ACHN (cell line): Measurements from ENCODE around the gene FLNA.

Source experiments
- DNase-seq: peaks from one replicate; pipeline ENCODE4 v3.0.0-alpha.2; 2015
- in situ Hi-C: cut with HindIII; loops from 2 replicates; pipeline ENCODE4 v1.10.0; 2017; ENCODE audit warnings: low sequenced_read_pairs, low pct_ligation_motif_present, low pct_unique_long_range_greater_than_20kb

The FLNA gene

DNA sequence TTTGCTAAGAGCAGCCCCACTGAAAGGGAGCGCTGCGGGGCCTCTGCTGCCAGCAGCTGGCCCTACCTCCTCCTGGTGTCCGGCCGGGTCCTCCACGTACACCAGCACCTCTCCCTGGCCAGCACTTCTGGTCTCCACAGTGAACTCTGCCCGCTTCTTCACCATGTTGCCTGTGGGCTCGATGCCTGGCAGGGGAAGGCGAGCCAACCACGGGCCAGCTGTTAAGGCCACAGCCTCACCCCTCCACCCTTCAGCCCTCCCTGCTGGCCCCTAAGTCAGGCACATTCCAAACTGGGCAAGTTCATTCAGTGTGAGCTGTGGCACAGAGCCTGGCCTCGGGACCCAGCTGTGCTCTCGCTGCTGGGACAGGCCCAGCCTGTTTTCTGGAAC is 7.8 kb downstream of the FLNA start:
- no peak for DNase-seq
- in situ Hi-C loops: no loop called here

DNA sequence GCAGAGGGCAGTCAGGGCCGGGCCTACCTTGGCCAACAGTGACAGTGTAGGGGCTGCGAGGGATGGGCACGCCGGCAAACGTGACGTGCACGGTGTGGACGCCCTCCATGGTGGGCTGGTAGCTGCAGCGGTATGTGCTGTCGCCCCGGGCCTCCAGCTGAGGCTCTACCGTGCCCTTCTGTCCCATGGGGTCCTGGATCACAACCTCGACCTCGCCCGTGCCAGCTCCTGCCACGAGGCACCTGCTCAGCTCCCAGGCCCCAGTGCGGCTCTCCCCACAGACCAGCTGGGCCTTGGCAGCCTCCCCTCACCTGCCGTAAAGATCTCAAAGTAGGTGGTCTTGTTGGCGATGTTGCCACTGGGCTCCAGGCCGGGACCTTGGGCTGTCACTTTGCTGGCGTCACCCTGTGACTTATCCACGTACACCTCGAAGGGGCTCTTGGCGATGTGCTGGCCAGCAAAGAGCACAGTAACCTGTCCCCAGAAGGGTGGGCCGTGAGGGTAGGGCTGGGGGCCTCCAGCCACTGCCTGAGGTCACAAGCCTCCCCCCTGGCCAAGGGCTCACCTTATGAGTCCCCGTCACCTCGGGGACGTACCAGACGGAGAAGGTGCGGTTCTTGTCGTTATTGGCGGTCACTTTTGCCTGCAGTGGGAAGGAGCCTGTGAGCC is 8.3 kb downstream of the FLNA start:
- in situ Hi-C loops: no loop called here
- DNase-seq: no peak

DNA sequence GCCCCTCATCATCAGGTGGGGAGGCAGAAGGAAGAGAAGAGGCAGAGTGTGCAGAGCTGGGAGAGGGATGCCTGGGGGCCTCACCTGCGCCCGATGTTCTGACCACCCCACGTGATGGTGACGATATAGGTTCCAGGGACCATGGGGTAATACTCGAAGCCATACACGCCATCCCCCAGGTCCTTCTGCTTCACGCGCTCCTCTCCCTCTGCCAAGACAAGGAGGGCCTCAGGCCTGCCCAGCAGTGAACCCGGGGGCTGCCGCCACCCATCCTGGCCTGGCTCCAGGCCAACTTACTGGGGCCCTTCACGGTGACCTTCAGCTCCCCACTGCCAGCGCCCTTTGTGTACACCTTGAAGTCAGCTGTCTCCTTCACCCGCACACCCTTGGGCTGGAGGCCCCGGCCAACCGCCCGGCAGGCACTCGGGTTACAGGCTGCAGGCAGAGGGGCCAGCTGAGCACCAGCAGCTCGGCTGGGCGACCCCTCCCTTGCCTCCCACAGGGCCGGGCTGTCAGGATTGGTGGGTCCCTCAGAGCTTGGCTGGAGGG is 9.3 kb downstream of the FLNA start:
- DNase-seq: no peak
- in situ Hi-C loops: no loop called here

DNA sequence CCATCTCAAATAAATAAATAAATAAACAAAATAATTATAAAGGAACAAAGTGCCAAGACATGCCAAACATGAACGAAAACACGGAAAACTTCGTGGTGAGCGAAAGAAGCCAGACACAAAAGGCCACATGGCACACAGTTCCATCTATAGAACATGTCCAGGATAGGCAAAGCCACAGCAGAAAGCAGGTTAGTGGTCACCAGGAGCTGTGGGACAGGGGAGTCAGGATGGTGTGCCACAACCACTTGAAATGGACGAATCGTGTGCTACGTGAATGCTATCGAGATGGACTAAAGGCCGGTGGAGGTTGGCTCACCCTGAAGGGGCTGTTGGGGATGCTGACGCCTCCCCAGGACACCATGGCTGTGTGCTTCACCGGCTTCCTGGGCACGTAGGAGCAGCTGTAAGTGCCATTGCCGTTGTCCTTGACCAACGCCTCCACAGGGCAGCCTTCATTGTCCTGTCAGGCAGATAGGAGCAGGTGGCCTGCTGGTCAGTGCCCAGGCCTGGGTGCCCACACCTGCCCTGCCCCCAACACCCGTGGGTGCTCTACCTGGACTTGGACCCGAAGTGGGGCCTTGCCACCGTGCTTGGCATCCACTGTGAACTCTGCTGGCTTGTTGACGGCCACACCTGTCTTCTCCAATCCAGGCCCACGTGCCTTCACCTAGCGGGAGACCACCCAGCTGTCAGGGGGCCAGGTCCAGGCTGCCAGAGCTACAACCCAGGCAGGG is 10.6 kb downstream of the FLNA start:
- DNase-seq: no peak
- in situ Hi-C loops: no loop called here

DNA sequence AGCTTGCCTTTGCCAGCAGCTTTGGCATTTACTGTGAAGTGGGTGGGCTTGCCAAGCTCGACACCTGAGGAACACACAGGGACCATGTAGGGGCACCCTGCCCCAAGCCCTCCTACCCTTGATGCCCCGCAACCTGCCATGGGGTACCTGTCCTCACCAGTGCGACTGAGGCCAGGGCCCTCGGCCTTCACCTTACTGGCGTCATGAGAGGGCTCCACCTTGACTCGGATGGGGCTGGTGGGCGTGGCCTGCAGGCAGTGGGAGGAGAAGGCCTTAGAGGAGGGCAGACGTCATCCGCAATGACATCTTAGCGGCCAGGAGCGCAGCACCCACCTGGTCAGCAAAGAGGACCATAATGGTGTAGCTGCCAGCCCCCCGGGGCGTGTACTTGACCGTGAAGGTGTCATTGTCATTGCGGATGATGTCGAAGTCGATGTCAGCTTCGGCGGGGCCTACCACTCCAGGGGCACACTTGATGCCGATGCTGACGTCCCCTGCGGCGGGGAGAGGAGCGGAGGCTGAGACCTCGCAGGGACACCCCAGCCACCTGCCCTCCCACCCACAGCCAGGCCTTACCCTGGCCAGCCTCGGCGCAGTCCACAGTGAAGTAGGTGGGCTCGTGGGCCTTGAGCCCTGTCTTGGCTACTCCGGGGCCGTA is 12.2 kb downstream of the FLNA start:
- DNase-seq: no peak
- in situ Hi-C loops: no loop called here

DNA sequence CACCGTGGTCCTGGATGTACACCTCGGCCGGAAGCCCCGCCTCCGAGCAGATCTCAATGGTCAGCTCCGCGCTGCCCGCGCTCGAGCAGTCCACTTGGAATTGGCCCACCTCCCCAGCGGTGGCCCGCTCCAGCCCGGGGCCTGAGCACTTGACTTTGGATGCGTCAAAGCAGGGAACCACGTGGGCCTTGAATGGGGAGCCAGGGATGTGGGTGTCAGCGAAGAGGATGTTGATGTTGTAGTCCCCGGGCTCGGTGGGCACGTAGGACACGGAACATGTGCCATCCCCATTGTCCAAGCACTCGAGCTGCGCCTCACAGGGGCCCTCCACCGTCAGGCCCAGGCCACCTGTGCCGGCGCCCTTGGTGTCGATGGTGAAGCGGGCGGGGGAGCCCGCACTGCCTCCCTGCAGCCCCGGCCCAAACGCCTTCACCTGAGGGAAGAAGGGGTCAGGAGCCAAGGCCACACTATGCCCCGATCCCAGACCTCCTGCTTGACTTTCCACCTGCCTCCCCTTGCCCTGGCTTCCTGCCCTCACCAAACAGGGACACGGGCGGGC is 14.2 kb downstream of the FLNA start:
- no peak for DNase-seq
- in situ Hi-C loops: no loop called here

DNA sequence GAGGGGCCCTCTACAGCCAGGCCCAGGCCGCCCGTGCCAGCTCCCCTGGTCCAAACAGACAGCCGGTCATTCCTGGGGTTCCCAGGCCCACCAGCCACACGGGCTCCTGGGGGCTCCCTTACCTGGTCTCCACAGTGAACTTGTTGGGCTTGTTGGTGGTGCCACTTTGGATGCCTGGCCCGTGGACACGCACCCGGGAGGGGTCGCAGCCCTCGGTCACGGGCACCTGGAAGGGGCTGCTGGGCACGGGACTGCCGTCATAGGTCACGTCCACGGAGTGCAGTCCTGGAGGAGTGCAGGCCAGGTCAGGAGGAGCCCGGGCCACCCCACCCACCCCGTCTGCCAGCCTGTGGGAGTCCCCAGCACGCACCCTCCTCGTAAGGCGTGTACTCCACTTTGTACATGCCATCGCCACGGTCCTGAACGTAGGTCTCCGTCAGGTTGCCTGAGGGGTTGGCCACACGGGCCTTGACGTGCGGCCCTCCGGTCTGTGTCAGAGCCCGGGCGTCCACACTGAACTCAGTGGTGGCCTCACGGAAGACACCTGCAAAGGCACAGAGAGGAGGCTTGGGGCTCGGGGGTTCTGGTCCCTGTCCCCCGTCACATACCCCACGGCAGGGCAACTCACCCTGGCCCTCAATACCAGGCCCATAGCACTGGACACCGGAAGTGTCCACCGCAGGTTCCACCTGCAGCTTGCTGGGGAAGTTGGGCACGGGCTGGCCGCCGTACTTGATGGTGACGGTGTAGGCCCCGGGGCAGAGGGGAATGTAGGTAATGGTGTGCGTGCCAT is 14.9 kb downstream of the FLNA start:
- in situ Hi-C loops: no loop called here
- DNase-seq: no peak

DNA sequence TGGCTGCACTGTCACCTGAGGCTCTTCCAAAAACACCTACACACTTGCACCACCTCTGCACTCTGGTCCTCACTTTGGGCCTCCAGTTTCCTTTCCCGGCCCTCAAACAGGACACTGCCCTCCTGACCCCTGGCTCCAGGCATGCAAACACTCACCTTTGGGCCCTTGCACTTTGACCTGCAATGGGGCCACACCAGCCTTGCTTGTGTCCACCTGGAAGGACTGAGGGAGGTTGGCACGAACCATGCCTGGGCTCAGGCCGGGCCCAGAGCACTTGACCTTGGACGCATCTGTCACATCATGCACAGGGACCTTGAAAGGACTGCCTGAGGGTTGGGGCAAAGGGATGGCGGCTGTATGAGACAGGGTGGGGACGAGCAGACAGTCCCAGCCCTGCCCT is 15.6 kb downstream of the FLNA start:
- no peak for DNase-seq

DNA sequence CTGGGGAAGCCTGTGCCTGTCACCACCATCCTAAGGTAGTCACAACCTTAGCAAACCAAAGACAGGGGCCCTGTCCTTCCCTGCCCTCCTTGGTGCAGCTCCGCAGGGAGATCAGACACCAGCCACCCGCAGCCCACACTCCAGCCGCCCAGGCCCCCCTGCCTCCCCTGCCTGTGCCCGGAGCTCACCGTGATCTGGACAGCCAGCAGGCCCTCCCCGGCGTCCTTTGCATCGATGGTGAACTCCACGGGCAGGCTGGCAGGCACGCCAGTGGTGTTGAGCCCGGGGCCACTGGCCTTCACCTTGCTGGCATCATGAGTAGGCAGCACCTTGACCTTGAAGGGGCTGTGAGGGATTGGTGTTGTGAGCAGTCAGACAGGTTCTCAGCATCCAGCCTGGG is 16.4 kb downstream of the FLNA start:
- in situ Hi-C loops: no loop called here
- DNase-seq: no peak

More for the DNA sequence above, 15.6 kb downstream of the FLNA start:
- in situ Hi-C loops: no loop called here

DNA sequence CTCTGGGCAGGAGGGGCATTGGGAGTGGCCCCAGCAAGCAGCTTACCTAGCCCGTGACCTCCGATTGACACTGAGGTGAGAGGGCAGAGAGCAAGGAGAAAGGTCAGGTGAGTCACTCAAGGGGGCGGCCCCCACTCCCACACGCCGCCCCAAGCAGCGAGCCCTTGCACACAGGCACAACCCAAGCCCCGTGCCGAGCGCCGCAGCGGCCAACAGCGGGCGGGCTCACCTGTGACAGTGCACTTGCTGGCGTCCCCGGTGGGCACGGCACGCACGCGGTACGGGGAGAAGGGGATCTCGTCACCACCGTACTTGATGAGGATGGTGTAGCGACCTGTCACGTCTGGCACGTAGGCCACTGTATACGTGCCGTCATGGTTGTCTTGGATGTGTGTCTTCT is 17.2 kb downstream of the FLNA start:
- in situ Hi-C loops: no loop called here

DNA sequence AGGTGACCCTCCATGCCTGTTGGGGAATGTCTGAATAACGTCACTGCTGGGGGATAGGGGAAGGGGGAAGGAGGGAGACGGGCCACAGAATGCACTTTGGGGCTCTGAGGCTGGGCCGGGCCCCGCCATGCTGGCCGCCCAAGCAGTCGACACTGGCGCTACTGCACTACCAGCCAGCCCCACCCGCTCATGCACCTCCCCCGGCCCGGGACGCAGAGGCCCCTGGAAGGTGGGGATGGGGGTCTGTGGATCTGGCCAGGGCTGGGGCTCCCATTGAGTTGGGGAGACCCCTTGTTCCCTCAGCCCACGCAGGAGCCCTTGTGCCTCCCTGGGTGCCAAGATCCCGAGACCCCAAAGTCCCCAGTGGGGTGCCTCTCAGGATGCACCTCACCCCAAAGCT is 17.8 kb downstream of the FLNA start:
- DNase-seq: no peak
- in situ Hi-C loops: no loop called here

More for the DNA sequence above, 17.2 kb downstream of the FLNA start:
- no peak for DNase-seq

DNA sequence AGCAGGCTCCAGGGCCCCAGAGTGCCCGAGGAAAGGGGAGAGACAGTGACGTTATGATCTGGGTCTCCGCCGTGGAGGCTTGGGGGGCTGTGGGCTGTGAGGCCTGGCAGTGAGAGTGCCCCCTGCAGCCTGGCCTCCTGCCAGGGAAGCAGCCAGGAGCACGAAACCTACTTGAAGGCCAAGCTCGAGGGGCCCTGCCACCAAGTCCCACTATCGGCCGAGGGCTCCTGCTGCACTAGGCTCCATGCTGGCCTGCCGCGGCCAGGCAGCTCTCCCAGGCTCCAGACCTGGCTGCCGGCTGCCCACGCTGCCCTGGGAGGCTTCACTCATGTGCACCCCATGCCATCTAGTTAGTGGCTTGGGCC is 18.7 kb downstream of the FLNA start:
- in situ Hi-C loops: no loop called here
- no peak for DNase-seq

DNA sequence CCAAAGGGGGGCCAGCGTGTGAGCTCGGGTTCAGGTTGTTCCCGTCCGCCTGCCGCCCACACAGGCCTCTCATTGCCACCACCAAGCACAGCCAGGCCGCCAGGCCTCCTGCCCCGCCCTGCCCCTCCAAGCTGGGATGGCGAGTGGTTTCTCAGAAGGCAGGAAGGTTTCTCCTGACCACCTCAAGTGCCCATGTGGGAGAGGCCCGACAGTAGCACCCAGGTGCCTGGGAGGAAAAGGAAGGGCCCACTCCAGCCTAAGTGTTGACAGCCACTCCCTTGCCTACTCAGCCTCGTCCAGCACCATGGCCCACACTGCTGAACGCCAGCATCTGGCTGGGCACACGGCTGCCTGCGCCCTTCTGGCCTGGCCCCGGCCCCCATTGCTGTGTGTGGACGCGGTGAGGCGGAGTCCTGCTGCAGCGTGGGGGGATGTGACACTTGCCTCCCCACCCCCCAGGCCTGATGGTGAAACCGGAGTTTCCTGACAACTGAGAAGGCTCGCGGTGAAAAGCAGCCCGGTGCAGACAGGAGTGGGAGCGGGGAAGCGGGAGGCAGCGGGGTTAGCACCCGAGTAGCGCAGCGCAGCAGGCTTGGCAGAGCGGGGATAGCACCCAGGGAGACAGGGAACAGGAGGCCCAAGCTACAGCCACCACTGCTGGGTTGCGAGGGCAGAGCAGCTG is 19.2 kb downstream of the FLNA start:
- no peak for DNase-seq
- in situ Hi-C loops: no loop called here

DNA sequence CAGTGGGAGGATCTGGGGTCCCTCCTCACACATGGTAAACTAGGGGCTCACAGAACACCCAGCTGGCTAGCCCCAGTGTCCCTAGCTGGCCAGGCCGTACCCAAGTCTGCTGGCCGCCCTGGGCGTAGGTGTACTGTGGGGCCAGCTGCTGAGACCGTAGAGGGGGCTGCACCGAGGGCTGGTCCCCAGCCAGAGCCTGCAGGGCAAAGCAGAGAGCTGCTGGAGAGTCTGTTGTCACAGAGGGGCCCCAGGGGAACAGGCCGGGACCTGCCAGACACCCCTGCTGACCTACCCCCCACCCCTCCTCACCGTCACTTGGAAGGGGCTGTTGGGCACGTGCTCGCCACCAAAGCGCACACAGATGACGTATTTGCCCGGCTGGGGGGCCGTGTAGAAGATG is 19.9 kb downstream of the FLNA start:
- in situ Hi-C loops: no loop called here
- DNase-seq: no peak

DNA sequence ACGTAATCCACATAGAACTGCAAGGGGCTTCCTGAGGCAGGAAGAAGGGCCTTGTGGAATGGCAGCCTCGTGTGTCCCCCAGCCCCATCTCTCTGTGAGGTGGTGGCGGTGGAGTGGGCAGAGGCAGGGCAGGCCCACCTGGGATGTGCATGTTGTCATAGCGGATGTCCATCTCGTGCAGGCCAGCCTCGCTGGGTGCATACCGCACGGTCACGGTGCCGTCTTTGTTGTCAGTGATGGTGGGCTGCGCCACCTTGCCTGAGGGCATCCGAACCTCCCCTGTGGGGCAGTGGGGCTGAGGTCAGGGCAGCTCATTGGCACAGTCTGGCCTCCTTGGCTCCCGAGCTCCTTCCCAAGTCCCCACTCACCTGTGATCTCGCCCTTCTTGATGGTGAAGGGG is 20.4 kb downstream of the FLNA start:
- in situ Hi-C loops: no loop called here
- DNase-seq: no peak

DNA sequence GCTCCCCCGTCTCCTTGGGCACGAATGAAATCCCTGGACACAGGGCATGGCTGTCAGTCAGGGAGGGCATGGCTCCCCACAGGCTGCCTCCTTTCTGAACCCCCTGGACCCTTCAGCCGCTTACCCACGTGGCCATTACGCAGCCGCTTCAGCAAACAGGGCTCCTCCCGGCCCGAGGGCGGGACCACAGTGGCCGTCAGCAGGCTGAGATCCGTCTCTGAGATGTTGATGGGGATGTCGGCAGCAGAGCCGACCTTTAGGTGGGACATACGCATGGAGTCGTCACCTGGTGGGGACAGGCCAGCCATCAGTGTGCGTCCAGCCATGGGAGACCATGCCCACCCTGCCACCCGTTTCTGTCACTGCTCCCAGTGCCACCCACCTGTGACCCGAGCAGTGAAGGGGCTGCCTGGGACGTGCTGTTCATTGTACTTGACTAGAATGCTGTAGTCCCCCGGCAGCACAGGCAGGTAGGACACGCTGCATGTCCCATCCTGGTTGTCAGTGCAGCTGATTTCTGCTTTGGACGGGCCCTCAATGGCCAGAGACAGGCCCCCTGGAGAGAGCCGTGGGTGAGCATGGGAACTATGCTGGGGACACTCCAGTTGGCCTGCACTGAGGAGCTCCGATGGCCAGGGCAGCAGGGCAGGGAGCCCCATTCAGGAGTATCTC is 21.1 kb downstream of the FLNA start:
- DNase-seq: no peak
- in situ Hi-C loops: no loop called here

DNA sequence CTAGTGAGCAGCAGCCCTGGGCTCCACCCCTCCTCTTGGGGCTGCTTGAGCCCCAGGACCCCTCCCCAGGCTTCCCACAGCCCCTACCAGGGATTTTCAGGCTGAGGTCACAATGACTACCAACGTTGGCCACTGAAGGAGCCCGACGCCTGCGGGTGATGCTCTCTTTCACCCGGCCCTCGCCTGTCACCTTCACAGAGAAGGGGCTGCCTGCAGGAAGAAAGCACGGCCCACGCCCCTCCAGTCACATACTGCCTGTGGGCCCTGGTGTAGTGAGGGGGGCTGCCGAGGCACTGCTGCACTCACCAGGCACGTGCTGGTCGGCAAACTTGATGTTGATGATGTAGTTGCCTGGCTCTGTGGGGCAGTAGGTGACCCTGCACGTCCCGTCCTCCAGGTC is 22.0 kb downstream of the FLNA start:
- in situ Hi-C loops: no loop called here
- no peak for DNase-seq

DNA sequence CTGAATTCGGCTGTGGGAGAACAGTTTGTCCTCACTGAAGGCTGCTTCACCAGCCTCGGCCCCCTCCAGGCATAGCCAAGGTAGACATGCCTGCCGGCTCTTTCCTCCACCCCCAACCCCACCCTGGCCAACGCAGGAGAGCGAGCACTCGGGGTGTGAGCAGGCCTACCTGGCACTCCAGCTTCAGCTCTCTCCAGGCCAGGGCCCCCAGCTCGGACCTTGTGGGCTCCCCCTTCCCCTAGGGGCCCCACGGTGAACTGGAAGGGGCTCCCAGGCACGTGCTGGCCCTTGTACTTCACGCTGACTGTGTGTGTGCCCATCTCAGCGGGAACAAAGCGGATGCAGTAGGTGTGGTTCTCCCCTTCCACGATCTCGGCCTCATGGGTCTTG is 22.4 kb downstream of the FLNA start:
- in situ Hi-C loops: no loop called here
- DNase-seq: no peak
